Tibial nerve (tissue), 4 donors: ENCODE measurements around the gene ZNF407.

Experiments
- CTCF ChIP-seq, 5 experiments: fragments of 200-600 bp in 3 of 5; fragments of 450-650 bp in 2 of 5; sonication (generic) in 3 of 5; IDR thresholded peaks; one replicate each; pipeline ENCODE4 v1.5.1; 2016 to 2019; ENCODE audit warnings: antibody characterized with exemption in 5 of 5, mild to moderate bottlenecking in 3 of 5, moderate library complexity in 2 of 5
- EP300 ChIP-seq, 2 donors: sonication (generic); formaldehyde crosslinking; IDR thresholded peaks; one replicate each; pipeline ENCODE4 v1.6.1; 2017; ENCODE audit warnings: antibody characterized with exemption in 2 of 2, mild to moderate bottlenecking in 1 of 2
- POLR2A ChIP-seq, 2 donors: fragments of 450-650 bp; IDR thresholded peaks; one replicate each; pipeline ENCODE4 v1.6.1; 2017; ENCODE audit warnings: antibody characterized with exemption in 2 of 2, mild to moderate bottlenecking in 2 of 2, moderate library complexity in 2 of 2

- TF ChIP-seq CTCF (IDR thresholded peaks at IDR 0.05) (no peak), EP300 (IDR thresholded peaks at IDR 0.05) (no peak), POLR2A (IDR thresholded peaks at IDR 0.05) (no peak)
Observed at GRCh38 chr18:74633652-74634352, 36.1 kb downstream of the ZNF407 start.
